Activated CD4-positive, alpha-beta T cell treated with anti-CD3 and anti-CD28 coated beads for 36 hours (primary cell): ENCODE data around the gene ADARB2. TPM values are rescaled to one million over a fixed set of nuclear protein-coding genes. Genes with fewer than 3 reads are reported as not detected.

Experiments used
- ATAC-seq: fragments of 200-7000 bp; cut with Tn5 transposase; one replicate; pipeline ENCODE4 v1.10.0; 2021; ENCODE audit warnings: mild to moderate bottlenecking, moderate library complexity
- CTCF ChIA-PET: fragments of 350-600 bp; sonication (Branson Sonifier 250); formaldehyde crosslinking; loops from one replicate; lab custom pipeline; 2021; ENCODE audit warnings: antibody characterized with exemption; lab: Charles Lee
- POLR2A ChIA-PET: fragments of 350-600 bp; sonication (Branson Sonifier 250); formaldehyde crosslinking; loops from one replicate; lab custom pipeline; 2021; ENCODE audit warnings: antibody characterized with exemption, inconsistent platforms; lab: Charles Lee
- DNase-seq: peaks from one replicate; pipeline ENCODE4 v3.0.0-alpha.2; 2020
- H3K27ac Mint-ChIP-seq: one replicate; pipeline ENCODE4 v1.8.0; 2021; ENCODE audit warnings: mixed read lengths
- H3K27me3 Mint-ChIP-seq: one replicate; pipeline ENCODE4 v1.8.0; 2021; ENCODE audit warnings: mixed read lengths
- H3K36me3 Mint-ChIP-seq: one replicate; pipeline ENCODE4 v1.8.0; 2021; ENCODE audit warnings: low read depth, mixed read lengths
- H3K4me1 Mint-ChIP-seq: one replicate; pipeline ENCODE4 v1.8.0; 2021; ENCODE audit warnings: mixed read lengths
- H3K4me3 Mint-ChIP-seq: one replicate; pipeline ENCODE4 v1.8.0; 2021; ENCODE audit warnings: mild to moderate bottlenecking, moderate library complexity, mixed read lengths
- H3K9me3 Mint-ChIP-seq: one replicate; pipeline ENCODE4 v1.8.0; 2021; ENCODE audit warnings: low read depth, mixed read lengths
- intact Hi-C, 2 experiments: fragments of 100-400 bp; cut with DNase I in 1 of 2; cut with micrococcal nuclease in 1 of 2; formaldehyde crosslinking; loops; one replicate each; pipeline versions ENCODE4 v1.14.2 to v1.15.1; 2022 to 2024; cut with DNase I, micrococcal nuclease
- total RNA-seq, 2 experiments: library from RNA; stranded (reverse); gene quantifications; one replicate each; pipeline ENCODE4 v1.2.3, GENCODE V29; 2021

ADARB2 gene
- total RNA-seq, 2 experiments from 2014 or later: not detected

DNA sequence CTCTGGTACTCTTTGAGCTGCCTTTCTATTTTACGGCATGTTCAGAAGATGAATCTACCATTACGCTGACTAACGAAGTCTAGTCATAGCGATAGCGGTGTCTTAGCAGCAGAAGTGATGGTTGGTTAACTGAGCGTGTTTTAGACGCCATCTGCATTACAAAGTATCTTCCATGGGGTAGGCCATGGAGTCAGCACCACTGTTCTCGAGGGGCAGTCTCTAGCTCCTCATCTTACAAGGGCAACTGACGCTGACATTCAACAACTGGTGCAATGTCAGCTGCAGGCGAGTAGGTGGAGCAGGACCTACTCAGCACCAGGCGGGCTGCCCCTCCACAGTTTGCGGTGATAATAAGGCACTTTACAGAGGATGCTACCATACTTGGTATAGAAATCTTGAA lies 88.7 kb downstream of the ADARB2 start:
- POLR2A ChIA-PET: no interaction called here
- DNase-seq: no peak
- H3K9me3 Mint-ChIP-seq: no peaks in the 10 kb centered on the region
- H3K27me3 Mint-ChIP-seq: peaks cover 10% of the 10 kb centered on the region
- intact Hi-C loops: no loop called here
- no peak for ATAC-seq
- H3K36me3 Mint-ChIP-seq: no peaks in the 10 kb centered on the region
- CTCF ChIA-PET: interaction anchor here (1.1 kb wide), 1 partner anchor 649 kb away, joined by 4 read pairs; no protein-coding TSS in a partner anchor
- H3K27ac Mint-ChIP-seq: no peak overlapping the region
- H3K4me3 Mint-ChIP-seq: no peak overlapping the region
- peaks cover 3% of the 10 kb centered on the region for H3K4me1 Mint-ChIP-seq

DNA sequence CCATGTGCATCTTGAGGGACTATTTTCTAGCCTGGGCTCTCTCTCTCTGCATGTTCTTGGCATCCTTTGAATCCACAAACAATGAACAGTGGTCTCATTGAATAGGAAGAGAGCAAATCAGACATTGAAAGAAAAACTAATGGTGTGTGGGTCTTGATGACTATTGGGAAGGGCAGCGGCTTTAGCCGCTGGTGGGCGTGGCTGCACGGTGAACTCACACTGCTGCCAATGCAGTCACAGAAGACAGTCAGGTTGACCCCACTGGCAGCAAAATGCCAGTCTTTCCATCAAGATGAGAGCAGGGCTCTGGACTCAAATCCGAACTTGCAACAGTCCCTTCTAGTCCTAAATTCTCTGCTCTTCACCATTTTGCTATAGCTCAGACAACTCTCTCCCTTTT lies 91.0 kb downstream of the ADARB2 start:
- peaks cover 14% of the 10 kb centered on the region for H3K27me3 Mint-ChIP-seq
- no peak for DNase-seq
- ATAC-seq: no peak
- intact Hi-C loops: no loop called here
- H3K27ac Mint-ChIP-seq: no peak overlapping the region
- ChIA-PET POLR2A (no interaction called here), CTCF (no interaction called here)
- no peaks in the 10 kb centered on the region for H3K36me3 Mint-ChIP-seq
- no peaks in the 10 kb centered on the region for H3K9me3 Mint-ChIP-seq
- peaks cover 16% of the 10 kb centered on the region for H3K4me1 Mint-ChIP-seq
- H3K4me3 Mint-ChIP-seq: no peak overlapping the region

DNA sequence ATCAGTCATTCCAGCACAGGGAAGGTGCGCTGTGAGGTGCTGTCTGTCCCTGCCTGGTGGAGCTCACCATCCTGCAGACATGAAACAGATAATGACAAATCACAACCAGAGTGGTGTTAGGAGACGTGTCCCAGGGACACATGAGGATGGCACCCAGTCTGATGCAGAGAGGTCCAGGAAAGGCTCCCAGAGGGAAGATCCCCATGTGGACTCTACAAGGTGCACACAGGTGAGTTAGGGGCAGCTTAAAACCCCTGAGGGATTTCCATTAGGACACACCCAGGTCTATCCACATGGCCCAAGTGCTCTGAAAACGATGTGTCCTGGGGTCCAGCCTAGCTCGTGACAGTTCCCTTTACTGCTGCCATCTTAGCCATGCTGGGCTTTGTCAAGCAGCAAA lies 91.4 kb downstream of the ADARB2 start:
- ATAC-seq: no peak
- intact Hi-C loops: no loop called here
- ChIA-PET CTCF (no interaction called here), POLR2A (no interaction called here)
- Mint-ChIP-seq H3K9me3 (no peaks in the 10 kb centered on the region), H3K27me3 (peaks cover 14% of the 10 kb centered on the region), H3K36me3 (no peaks in the 10 kb centered on the region), H3K27ac (no peak overlapping the region), H3K4me1 (peaks cover 16% of the 10 kb centered on the region), H3K4me3 (no peak overlapping the region)
- DNase-seq: no peak

DNA sequence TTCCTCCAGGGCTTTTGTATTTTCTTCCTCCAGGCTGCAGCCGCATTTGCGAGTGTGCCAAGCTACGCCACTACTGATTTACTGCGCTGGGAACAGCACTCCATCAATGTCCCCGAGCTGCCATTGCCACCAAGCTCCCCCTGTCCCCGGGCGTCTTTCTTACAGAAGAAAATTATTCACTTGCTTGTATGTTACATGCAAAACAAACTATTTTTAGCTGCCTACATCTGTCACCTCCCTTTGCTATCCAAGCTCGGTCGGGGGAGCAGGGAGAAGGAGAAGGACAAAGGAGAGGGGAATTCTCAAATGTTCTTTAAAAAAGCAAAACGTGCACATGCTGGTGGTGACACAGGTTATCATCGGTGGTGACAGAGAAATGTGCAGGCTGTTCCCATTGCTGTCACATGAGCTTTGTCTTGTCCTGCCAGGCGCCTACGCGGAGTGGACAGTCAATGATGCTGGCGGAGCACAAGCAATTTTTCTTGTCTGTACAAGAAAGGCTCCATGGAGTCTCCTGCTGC lies 93.1 kb downstream of the ADARB2 start:
- ATAC-seq (no peak), DNase-seq (no peak)
- Mint-ChIP-seq H3K4me1 (peaks cover 16% of the 10 kb centered on the region), H3K27ac (no peak overlapping the region), H3K4me3 (no peak overlapping the region), H3K27me3 (peaks cover 13% of the 10 kb centered on the region), H3K36me3 (no peaks in the 10 kb centered on the region), H3K9me3 (no peaks in the 10 kb centered on the region)
- intact Hi-C loops: no loop called here
- ChIA-PET POLR2A (no interaction called here), CTCF (no interaction called here)

DNA sequence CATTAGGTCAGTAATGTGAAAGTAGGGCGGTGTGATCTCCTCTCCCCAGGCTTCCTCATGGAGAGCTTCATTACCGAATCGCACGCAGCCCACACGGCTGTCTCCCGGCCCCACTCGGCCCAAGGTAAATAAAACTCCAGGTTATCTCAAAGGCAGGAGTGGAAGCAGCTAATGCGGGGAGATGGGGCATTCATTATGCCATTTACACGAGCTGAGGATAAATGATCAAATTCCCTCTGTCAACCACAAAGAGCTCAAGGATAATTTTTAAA lies 93.5 kb downstream of the ADARB2 start:
- DNase-seq: no peak
- peaks cover 16% of the 10 kb centered on the region for H3K4me1 Mint-ChIP-seq
- H3K27me3 Mint-ChIP-seq: peaks cover 12% of the 10 kb centered on the region
- ATAC-seq: no peak
- no peak overlapping the region for H3K4me3 Mint-ChIP-seq
- H3K36me3 Mint-ChIP-seq: no peaks in the 10 kb centered on the region
- intact Hi-C loops: loop anchor here in 1 of 2 experiments (1.0 kb wide), 2 partner anchors 534 to 550 kb away; no protein-coding TSS in a partner anchor
- ChIA-PET CTCF (no interaction called here), POLR2A (no interaction called here)
- no peaks in the 10 kb centered on the region for H3K9me3 Mint-ChIP-seq
- H3K27ac Mint-ChIP-seq: peak overlapping the region; percentile 93

DNA sequence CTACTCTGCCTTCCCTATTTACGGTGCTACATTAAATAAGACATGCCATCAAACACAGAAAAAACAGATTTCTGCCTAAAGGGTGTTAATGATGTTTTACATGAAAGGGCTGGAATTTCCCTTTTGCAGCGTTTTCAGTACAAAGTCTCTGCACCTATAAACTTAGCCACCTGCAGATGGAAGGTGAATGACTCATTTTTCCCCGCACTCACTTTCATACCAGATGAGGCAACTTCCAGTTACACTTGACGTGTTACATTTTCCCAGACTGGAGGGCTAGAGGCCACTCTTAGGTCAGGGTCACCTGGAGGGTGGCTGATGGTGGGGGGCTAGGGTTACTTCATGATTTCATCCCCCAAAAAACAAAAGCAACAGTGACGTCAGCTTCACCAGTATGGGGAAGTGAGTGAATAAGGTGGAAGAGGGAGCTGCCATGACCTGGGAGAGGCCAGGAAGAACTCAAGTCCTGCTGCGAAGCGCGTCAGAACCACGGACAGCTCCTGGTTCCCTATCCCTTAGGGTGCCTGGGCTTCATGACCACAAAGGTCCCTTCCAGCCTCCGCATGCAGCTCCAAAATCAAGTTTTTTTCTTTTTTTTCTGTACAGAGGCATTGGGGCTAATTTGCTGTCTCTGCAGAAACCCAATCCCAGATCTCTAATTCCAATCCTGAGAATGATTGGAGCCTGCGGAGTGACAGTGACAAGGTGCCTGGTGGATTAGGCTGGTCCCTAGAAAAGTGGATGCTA lies 94.0 kb downstream of the ADARB2 start:
- peaks cover 16% of the 10 kb centered on the region for H3K4me1 Mint-ChIP-seq

DNA sequence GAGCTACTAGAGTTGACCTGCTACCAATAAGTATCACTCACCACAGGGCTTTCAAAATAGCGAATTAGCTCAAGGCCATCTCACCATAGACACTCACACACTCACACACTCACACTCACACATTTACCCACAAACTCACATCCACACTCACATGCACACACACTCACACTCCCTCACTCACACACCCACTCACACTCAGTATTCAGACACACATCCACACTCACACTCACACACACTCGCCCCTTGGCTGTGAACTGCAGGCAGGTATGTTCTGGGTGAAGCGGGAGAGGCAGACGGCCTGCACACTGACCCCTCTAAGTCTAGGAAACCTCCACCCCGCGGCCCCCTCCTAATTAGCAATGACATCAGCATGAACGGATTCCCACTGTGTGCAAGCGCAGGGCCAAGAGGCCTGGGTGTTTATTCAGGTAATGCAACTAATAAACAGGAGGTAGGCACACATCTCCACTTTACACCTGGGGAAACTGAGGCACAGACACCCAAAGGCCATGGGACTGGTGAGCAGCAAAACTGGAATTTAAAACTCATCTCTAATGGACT lies 94.6 kb downstream of the ADARB2 start:
- ChIA-PET POLR2A (no interaction called here), CTCF (interaction anchor here (0.7 to 1.2 kb wide), 2 partner anchors 197 to 466 kb away, joined by 3 to 5 read pairs; no protein-coding TSS in a partner anchor)
- ATAC-seq: peak; percentile 20
- Mint-ChIP-seq H3K27me3 (peaks cover 12% of the 10 kb centered on the region), H3K4me3 (no peak overlapping the region), H3K9me3 (no peaks in the 10 kb centered on the region), H3K36me3 (no peaks in the 10 kb centered on the region), H3K27ac (peak overlapping the region; percentile 82), H3K4me1 (peaks cover 16% of the 10 kb centered on the region)
- intact Hi-C loops: loop anchor here in 1 of 2 experiments (1.0 kb wide), 2 partner anchors 532 to 548 kb away; no protein-coding TSS in a partner anchor
- DNase-seq: no peak

More for the DNA sequence above, 94.0 kb downstream of the ADARB2 start:
- H3K4me3 Mint-ChIP-seq: peak overlapping the region; percentile 28
- peak; percentile 88 for ATAC-seq
- no peaks in the 10 kb centered on the region for H3K9me3 Mint-ChIP-seq
- intact Hi-C loops: loop anchor here in 1 of 2 experiments (1.0 kb wide), 2 partner anchors 533 to 549 kb away; no protein-coding TSS in a partner anchor
- H3K27ac Mint-ChIP-seq: peak overlapping the region; percentile 93
- POLR2A ChIA-PET: no interaction called here
- peaks cover 12% of the 10 kb centered on the region for H3K27me3 Mint-ChIP-seq
- no peaks in the 10 kb centered on the region for H3K36me3 Mint-ChIP-seq
- CTCF ChIA-PET: no interaction called here
- peak; percentile 56 for DNase-seq

DNA sequence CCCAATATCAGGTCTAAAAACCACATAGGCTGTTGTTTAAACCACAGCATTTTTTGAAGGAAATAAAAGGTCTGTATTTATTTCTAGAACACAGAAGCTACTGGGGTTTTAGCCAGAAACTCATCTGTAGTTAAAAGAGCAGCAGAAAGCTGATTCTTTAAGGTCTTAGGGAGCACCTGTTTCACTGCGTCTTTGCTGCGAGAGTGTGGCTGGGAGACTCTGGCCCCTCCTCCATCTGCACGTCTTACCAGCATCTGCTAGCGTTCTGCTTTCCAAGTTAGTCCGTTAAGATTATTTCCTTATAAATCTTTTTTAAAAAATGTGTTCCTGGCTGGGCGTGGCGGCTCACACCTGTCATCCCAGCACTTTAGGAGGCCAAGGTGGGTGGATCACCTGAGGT lies 95.9 kb downstream of the ADARB2 start:
- DNase-seq: no peak
- Mint-ChIP-seq H3K4me1 (peaks cover 16% of the 10 kb centered on the region), H3K27me3 (peaks cover 12% of the 10 kb centered on the region), H3K4me3 (no peak overlapping the region), H3K9me3 (no peaks in the 10 kb centered on the region), H3K36me3 (no peaks in the 10 kb centered on the region), H3K27ac (no peak overlapping the region)
- intact Hi-C loops: no loop called here
- ChIA-PET CTCF (no interaction called here), POLR2A (no interaction called here)
- ATAC-seq: no peak

DNA sequence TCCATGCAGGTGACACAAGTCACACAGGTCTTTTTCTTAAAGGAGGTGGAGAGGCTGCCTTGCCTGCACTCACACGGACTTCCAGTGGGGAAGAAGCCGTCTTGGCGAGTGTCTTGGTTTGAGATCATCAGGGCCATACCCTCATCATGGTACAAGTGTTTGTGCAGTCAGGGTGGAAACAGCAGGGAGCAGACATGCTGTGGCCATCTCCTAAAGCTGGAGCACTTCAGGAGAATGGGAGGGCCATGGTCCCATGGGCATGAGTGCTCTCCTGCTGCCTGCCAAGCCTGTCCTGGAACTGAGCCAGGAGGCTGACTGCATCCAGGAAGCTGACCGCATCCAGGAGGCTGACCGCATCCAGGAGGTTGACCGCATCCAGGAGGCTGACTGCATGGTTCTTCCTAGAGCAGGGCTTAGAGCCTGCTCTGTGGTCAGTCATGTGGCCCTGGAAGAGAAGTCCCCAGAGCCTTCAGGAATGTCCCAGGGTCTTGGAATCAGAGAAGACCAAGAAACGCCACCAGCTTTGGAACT lies 98.4 kb downstream of the ADARB2 start:
- Mint-ChIP-seq H3K4me1 (peaks cover 15% of the 10 kb centered on the region), H3K9me3 (no peaks in the 10 kb centered on the region), H3K36me3 (no peaks in the 10 kb centered on the region), H3K27ac (no peak overlapping the region), H3K27me3 (peaks cover 4% of the 10 kb centered on the region), H3K4me3 (no peak overlapping the region)
- ChIA-PET CTCF (no interaction called here), POLR2A (no interaction called here)
- ATAC-seq: no peak
- intact Hi-C loops: no loop called here
- DNase-seq: no peak

DNA sequence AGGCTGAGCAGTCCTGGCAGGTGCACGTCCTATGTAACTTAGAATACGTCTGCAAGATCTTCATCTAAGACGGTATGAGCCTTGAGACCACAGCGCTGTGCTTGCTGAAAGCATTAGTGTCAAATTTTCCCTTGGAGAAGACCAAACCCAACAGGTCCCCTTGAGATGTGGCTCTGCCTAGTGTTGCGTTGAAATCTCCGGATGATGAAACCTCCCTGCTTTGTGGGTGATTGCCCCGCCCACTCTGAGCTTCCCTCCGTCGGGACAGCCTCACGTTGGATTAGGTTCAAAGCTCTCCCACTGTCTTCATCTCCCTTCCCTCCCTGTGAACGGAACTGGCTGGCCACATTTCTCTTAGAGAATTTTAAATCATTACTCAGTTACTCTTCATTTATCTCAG lies 102.0 kb downstream of the ADARB2 start:
- Mint-ChIP-seq H3K4me1 (peaks cover 5% of the 10 kb centered on the region), H3K27me3 (peaks cover 5% of the 10 kb centered on the region), H3K4me3 (no peak overlapping the region), H3K27ac (no peak overlapping the region), H3K9me3 (no peaks in the 10 kb centered on the region), H3K36me3 (no peaks in the 10 kb centered on the region)
- DNase-seq (no peak), ATAC-seq (no peak)
- ChIA-PET POLR2A (no interaction called here), CTCF (interaction anchor here (0.7 kb wide), 1 partner anchor 34 kb away, joined by 3 read pairs; no protein-coding TSS in a partner anchor)
- intact Hi-C loops: no loop called here

DNA sequence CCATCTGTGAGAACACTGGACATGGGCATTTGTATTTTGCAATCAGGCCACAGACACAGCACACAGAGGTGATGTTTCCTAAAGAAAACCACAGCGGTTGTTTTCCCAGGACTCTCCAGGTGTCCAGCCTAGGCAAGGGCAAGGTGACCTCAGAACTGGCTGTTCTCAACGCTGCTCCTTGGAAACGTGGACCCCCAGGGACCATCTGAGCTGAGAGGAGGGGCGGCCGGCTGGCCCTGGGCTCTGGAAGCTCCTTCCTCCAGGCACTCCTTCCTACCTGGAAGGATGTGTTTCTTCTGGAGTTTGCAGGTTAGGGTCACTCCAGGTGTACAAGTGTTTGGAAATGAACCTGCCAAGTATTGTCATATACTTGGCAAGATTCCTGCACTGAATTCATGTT lies 103.1 kb downstream of the ADARB2 start:
- no peaks in the 10 kb centered on the region for H3K9me3 Mint-ChIP-seq
- ChIA-PET POLR2A (no interaction called here), CTCF (no interaction called here)
- no peaks in the 10 kb centered on the region for H3K36me3 Mint-ChIP-seq
- no peak overlapping the region for H3K27ac Mint-ChIP-seq
- peaks cover 5% of the 10 kb centered on the region for H3K4me1 Mint-ChIP-seq
- H3K27me3 Mint-ChIP-seq: peaks cover 5% of the 10 kb centered on the region
- no peak for DNase-seq
- intact Hi-C loops: no loop called here
- no peak overlapping the region for H3K4me3 Mint-ChIP-seq
- ATAC-seq: no peak

DNA sequence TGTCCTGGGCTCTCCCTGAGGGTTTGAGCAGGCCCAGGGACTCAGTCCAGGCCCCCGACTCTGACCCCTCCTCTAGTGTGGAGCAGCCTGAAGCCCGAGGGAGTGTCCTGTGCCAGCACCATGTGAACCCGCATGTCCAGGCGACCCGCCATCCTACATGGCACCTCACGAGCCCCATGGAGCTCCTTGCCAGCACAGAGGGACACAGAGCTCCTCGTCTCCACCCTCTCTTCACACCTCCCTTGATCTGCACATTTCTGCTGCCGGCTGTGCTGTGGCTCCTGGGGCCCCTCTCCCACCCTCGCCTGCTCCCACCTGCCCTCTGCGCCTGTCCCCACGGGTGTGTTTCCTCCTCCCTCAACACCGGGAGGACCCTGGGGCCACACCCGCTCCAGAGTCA lies 103.5 kb downstream of the ADARB2 start:
- Mint-ChIP-seq H3K27me3 (peaks cover 5% of the 10 kb centered on the region), H3K27ac (no peak overlapping the region), H3K9me3 (no peaks in the 10 kb centered on the region), H3K4me3 (no peak overlapping the region), H3K4me1 (peaks cover 5% of the 10 kb centered on the region), H3K36me3 (no peaks in the 10 kb centered on the region)
- ChIA-PET POLR2A (no interaction called here), CTCF (no interaction called here)
- DNase-seq (no peak), ATAC-seq (no peak)
- intact Hi-C loops: no loop called here
